ENCODE data around the gene GJB2.
A peak's percentile ranks its signal among the peaks of the same experiment; 100 is the strongest.

GJB2 gene

GRCh38 chr13:20192158-20192835 lies 441 bp downstream of the GJB2 start:
- DNase-seq (ENCODE audit: low spot score): no peak

- no peak for DNase-seq (ENCODE audit: low spot score)
These were observed 1.2 kb downstream of the GJB2 start for GRCh38 chr13:20191311-20192157.

DNA sequence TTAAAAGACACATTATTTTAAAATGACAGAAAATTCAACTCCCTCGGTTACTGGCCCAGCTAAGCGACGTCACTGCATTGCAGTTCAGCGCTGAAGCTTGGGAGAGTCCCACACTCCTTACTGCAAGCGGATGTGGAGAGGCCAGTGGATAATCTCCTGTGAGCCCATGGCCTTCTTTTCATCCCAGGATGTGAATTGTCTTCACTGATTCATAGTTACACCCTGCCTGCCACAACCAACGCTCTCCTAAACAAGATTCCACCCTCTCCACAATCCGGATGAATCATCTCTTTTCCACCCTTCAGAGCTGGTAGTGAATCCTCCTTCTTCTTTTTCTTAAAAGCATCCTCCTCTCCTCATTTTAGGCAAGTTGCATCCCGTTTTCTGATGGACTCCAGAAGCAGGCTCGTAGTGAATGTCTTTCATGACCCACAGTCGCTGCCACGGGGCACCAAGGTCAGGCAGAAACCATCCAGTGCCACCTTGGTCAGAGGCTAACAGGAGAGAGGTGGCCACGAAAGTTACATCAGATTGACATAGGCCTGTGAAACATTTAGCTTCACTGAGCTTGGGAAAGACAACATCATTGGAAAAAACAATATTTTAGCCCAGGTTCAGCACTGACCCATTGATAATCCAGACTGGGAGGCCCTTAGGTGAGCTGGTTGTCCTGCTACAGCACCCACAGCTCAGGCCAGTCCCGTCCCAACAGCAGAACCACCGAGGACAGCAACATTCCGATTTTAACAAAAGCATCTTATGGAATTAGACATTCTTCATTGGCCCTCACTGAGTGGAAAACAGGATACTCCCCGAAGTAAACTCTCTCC lies 2.0 kb downstream of the GJB2 start:
- DNase-seq (ENCODE audit: low spot score): no peak

GRCh38 chr13:20190076-20190475 lies 2.7 kb downstream of the GJB2 start:
- DNase-seq (ENCODE audit: low spot score): no peak

- no peak for DNase-seq (ENCODE audit: low spot score)
These were observed 3.8 kb downstream of the GJB2 start for GRCh38 chr13:20188667-20189553.

GRCh38 chr13:20186771-20187170 lies 6.0 kb downstream of the GJB2 start:
- no peak for DNase-seq (ENCODE audit: low spot score)

- DNase-seq (ENCODE audit: low spot score): no peak
These were observed 7.2 kb downstream of the GJB2 start for GRCh38 chr13:20185366-20186056.

DNA sequence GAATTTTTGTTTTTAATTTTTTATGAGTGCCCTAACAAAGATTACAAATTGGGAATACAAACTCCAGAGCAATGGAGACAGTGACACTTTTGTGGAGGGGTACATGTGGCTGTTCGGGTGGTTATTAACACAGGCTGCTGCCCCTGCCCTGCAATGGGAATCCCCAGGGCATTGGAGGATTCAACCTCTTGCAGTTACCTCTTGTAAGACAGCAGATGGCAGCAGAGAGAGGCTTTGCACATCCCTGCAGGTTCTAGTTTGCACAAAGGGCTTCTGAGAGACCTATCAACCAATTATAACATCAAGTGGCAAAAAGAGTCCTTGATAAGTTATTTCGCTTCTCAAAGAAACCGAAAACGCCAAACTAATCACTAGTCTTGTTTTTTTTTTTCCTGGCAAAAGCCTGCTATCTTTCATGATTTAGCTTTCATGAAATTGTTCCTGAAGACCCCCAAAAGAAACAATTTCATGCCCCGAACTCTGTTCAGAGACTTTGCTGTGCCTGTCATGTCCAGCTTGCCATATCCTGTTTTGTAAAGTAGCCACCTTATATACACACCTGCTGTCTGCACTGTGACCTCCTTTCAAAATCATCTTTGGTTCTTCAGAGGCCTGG lies 10.4 kb downstream of the GJB2 start:
- DNase-seq (ENCODE audit: low spot score): peak; percentile 73

DNA sequence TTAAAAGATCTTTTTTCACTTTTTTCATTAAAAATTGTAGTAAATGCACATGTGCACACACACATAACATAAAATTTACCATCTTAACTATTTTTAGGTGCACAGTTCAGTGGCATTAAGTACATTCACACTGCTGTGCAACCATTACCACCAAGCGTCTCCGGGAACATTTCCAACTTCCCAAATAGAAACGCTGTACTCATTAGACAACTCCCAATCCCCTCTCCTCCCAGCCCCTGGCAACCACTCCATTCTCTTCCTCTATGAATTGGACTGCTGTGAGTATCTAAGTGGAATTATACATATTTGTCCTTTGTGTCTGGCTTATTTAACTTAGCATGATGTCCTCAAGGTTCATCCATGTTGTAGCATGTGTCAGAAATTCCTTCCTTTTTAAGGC lies 11.6 kb downstream of the GJB2 start:
- no peak for DNase-seq (ENCODE audit: low spot score)

DNA sequence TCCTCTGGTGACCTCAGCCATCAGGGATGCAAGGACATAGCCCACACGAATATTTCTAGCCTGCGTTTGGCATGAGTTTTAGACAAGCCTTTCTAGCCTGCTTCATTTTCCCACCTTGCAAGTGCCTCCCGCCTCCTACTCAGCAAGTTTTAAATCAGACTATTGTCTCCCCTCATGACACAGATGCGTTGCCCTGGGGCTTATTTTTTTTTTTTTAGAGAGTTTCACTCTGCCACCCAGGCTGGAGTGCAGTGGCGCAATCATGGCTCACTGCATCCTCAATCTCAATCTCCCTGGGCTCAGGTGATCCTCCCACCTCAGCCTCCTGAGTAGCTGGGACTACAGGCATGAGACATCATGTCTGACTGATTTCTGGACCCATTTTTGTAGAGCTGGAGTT lies 14.6 kb downstream of the GJB2 start:
- no peak for DNase-seq (ENCODE audit: low spot score)

- no peak for DNase-seq (ENCODE audit: low spot score)
These were observed 15.5 kb downstream of the GJB2 start for GRCh38 chr13:20177049-20177831.

- no peak for DNase-seq (ENCODE audit: low spot score)
These were observed 16.7 kb downstream of the GJB2 start for GRCh38 chr13:20175907-20176652.

DNA sequence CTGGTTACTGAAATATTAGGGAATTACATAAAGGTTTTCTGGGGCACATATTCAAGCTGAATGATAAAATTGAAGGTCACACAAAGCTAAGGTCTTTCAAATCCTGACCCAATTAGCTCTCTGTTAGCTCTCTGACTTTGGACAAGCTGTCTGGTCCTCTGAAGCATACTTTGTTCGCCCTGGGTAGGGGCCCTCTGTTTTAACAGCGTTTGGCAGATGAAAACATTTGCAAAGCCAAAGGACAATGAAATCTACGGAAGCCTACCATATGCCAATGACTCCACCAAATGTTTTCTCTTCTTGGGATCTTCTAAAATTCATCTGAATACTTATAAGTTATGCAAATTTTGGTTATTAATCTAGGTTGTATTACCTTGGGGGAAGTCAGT lies 17.3 kb downstream of the GJB2 start:
- DNase-seq (ENCODE audit: low spot score): no peak

DNA sequence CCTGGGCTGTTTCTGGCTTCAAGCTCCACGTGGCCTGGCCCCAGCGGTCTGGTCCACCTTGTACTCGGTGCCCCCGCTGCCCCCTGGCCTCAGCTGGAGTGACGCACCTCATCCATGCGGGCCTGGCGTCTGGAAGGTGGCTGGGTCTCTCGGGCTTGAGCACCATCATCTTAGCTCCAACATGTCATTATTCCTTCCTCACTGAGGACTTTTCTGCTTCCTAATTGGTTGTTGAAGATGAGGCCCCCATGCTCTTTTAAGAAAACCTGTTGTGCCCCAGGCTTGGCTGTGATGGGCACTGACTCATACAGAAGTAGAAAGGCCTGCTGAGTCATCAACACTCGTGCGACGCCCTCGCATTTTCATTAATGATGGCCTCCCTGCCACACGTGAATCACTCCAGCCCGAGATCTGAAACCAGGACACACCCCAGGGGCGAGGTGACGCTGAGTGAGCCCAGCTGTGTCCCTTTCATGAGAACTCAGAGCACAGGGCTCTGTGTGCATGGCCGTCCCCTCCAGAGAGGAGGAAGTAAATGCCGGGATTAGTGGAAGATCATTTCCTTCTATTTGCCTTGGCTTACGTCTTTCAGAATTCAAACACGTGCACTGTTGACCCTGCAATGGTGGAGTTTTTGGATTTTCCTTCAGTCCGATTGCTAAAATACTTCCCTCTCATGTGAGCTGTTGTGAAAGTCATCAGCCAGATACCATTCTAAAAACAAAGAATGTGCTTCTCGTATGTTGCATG lies 17.9 kb downstream of the GJB2 start:
- peak; percentile 63 for DNase-seq (ENCODE audit: low spot score)

- no peak for DNase-seq (ENCODE audit: low spot score)
These were observed 19.5 kb downstream of the GJB2 start for GRCh38 chr13:20173116-20173746.

GRCh38 chr13:20171364-20171763 lies 21.4 kb downstream of the GJB2 start:
- no peak for DNase-seq (ENCODE audit: low spot score)

DNA sequence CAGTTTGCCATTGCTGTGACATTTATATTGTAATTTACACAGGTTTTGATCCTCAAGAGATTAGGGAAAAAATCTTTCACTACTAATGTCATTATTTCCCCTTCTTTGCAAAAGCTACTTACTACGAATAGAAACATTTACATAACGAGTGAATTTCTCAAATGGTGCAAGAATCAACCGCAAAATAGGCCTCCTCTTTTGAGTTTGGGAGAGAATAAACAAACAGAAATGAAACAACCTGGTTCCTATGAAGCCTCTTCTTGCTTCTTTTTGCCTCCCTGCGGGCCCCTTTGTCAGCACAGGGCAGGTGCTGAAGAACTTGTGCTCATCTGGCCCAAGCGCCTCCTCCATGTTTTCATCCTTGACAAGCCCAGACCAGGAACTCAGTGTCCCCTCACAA lies 21.8 kb downstream of the GJB2 start:
- DNase-seq (ENCODE audit: low spot score): no peak

DNA sequence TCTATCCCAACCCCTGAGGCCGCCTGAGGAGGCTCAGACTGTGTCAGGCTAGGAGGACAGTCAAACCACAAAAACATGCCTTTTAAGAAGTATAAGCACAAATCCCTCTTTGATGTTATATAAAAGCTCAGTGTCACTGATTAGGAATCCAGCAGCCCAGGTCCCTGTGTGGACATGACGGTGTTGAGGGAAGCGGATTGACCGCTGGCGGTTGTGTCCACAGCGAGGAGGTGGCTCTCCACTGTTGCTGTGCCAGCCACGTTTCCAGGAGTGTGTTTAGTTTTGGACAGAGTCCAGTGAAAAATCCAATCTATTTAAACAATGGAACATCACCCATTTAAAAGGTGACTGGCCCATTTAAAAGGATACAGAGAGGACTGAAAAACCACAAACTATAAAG lies 24.3 kb downstream of the GJB2 start:
- no peak for DNase-seq (ENCODE audit: low spot score)

Data from CD4-positive, alpha-beta T cell treated with Interleukin-15 for 4 hours (primary cell).